HCT116 (cell line): ENCODE results near the gene PLD4. TPM values are rescaled to one million over a fixed set of nuclear protein-coding genes. Genes with fewer than 3 reads are reported as not detected.

ENCODE experiments used
- ATAC-seq: fragments of 200-7000 bp; cut with Tn5 transposase; 2 replicates; pipeline ENCODE4 v1.9.1; 2020; ENCODE audit warnings: mild to moderate bottlenecking, moderate library complexity
- BruUV-seq: library from RNA; stranded (reverse); fragments of 400-500 nt; replicated peaks from 2 replicates; lab custom pipeline; 2021; lab: Mats Ljungman, UMichigan
- CTCF ChIA-PET: fragments of 300-600 bp; sonication (Branson Sonifier 250); formaldehyde crosslinking; loops from one replicate; lab custom pipeline; 2021; ENCODE audit warnings: antibody characterized with exemption; lab: Charles Lee
- POLR2A ChIA-PET: fragments of 300-600, 350-600 bp; sonication (Branson Sonifier 250); formaldehyde crosslinking; loops from one replicate; lab custom pipeline; 2021; ENCODE audit warnings: antibody characterized with exemption; lab: Charles Lee
- RAD21 ChIA-PET, 2 experiments: fragments of 300-600 bp; sonication (Branson Sonifier 250); formaldehyde crosslinking; loops; one replicate each; lab custom pipeline; 2023; ENCODE audit warnings: low total read pairs in 2 of 2; ENCODE audit not compliant: uncharacterized antibody in 2 of 2, unreplicated experiment in 2 of 2, low non-redundant PET in 1 of 2; lab: Charles Lee
- DNase-seq: peaks from one replicate; pipeline ENCODE4 v3.0.0-alpha.2; 2010; ENCODE audit warnings: low read depth, low spot score
- H2AFZ ChIP-seq: fragments of 200-600 bp; shearing (Covaris generic), sonication (generic); 2 replicates; pipeline ENCODE4 v1.6.1; 2017; ENCODE audit warnings: low read depth, mixed run types, mixed read lengths, antibody characterized with exemption, low read length; ENCODE audit not compliant: poor library complexity, severe bottlenecking
- H3K27ac ChIP-seq: 2 replicates; pipeline ENCODE4 v1.5.1; 2012; ENCODE audit warnings: low read depth, low read length
- H3K27me3 ChIP-seq: fragments of 200-600 bp; sonication (generic); 2 replicates; pipeline ENCODE4 v1.6.1; 2016; ENCODE audit warnings: mixed run types, low read length, mixed read lengths; ENCODE audit not compliant: insufficient read depth
- H3K36me3 ChIP-seq, 2 experiments: fragments of 200-500 bp in 1 of 2; fragments of 200-600 bp in 1 of 2; sonication (Bioruptor generic) in 1 of 2; sonication (generic) in 1 of 2; 2 replicates each; pipeline versions ENCODE4 v1.5.1 to v1.6.1; 2014 to 2016; ENCODE audit warnings: low read length in 2 of 2, inconsistent platforms in 1 of 2, mixed read lengths in 1 of 2, mixed run types in 1 of 2; ENCODE audit not compliant: insufficient read depth in 2 of 2, control insufficient read depth in 1 of 2
- H3K4me1 ChIP-seq, 2 experiments: fragments of 200-600 bp in 1 of 2; sonication (generic) in 1 of 2; 2 replicates each; pipeline versions ENCODE4 v1.5.1 to v1.6.1; 2012 to 2017; ENCODE audit warnings: low read length in 2 of 2, inconsistent platforms in 1 of 2, mild to moderate bottlenecking in 1 of 2, mixed read lengths in 1 of 2, mixed run types in 1 of 2, moderate library complexity in 1 of 2; ENCODE audit not compliant: insufficient read depth in 2 of 2, control insufficient read depth in 1 of 2
- H3K4me2 ChIP-seq: fragments of 200-600 bp; sonication (generic); 2 replicates; pipeline ENCODE4 v1.6.1; 2017; ENCODE audit warnings: mixed run types, low read length, mixed read lengths
- H3K4me3 ChIP-seq, 2 experiments: fragments of 200-600 bp in 1 of 2; sonication (generic) in 1 of 2; replicated peaks in 1 of 2; 2 replicates each; pipeline ENCODE4 v1.5.1; 2011 to 2016; ENCODE audit warnings: low read length in 2 of 2, control low read depth in 1 of 2, low read depth in 1 of 2, mild to moderate bottlenecking in 1 of 2, mixed read lengths in 1 of 2, mixed run types in 1 of 2
- H3K79me2 ChIP-seq: fragments of 200-600 bp; sonication (generic); 2 replicates; pipeline ENCODE4 v1.6.1; 2017; ENCODE audit warnings: mild to moderate bottlenecking, mixed run types, low read length, moderate library complexity, mixed read lengths; ENCODE audit not compliant: insufficient read depth
- H3K9ac ChIP-seq: fragments of 200-600 bp; sonication (generic); 2 replicates; pipeline ENCODE4 v1.6.1; 2016; ENCODE audit warnings: low read length, mixed read lengths
- H3K9me2 ChIP-seq: fragments of 200-600 bp; sonication (generic), shearing (Covaris generic); 2 replicates; pipeline ENCODE4 v1.6.1; 2017; ENCODE audit warnings: mixed run types, mild to moderate bottlenecking, moderate library complexity; ENCODE audit not compliant: insufficient read depth
- H3K9me3 ChIP-seq, 2 experiments: fragments of 200-500 bp in 1 of 2; fragments of 200-600 bp in 1 of 2; sonication (Bioruptor generic) in 1 of 2; sonication (generic) in 1 of 2; 2 replicates each; pipeline ENCODE4 v1.6.1; 2014 to 2017; ENCODE audit warnings: low read length in 2 of 2, mixed read lengths in 2 of 2, inconsistent platforms in 1 of 2, low read depth in 1 of 2, mild to moderate bottlenecking in 1 of 2, mixed run types in 1 of 2, moderate library complexity in 1 of 2; ENCODE audit not compliant: control insufficient read depth in 1 of 2, insufficient read depth in 1 of 2
- H4K20me1 ChIP-seq: fragments of 200-600 bp; sonication (generic), shearing (Covaris generic); 2 replicates; pipeline ENCODE4 v1.6.1; 2017; ENCODE audit warnings: mixed run types, mild to moderate bottlenecking, moderate library complexity; ENCODE audit not compliant: insufficient read depth
- CBX3 ChIP-seq: IDR thresholded peaks from 2 replicates; pipeline ENCODE4 v1.6.1; 2012; ENCODE audit warnings: low read depth
- EGR1 ChIP-seq: IDR thresholded peaks from 2 replicates; pipeline ENCODE4 v1.6.1; 2012; ENCODE audit warnings: low read depth
- ELF1 ChIP-seq: IDR thresholded peaks from 2 replicates; pipeline ENCODE4 v1.6.1; 2012; ENCODE audit warnings: low read depth, borderline replicate concordance
- EZH2 ChIP-seq: fragments of 200-600 bp; sonication (generic); IDR thresholded peaks from 2 replicates; pipeline ENCODE4 v1.6.1; 2017; ENCODE audit warnings: antibody characterized with exemption, mixed run types
- FOSL1 ChIP-seq: IDR thresholded peaks from 2 replicates; pipeline ENCODE4 v1.6.1; 2012; ENCODE audit warnings: low read depth
- JUND ChIP-seq: IDR thresholded peaks from 2 replicates; pipeline ENCODE4 v1.6.1; 2012
- POLR2A ChIP-seq: IDR thresholded peaks from 2 replicates; pipeline ENCODE4 v1.7.0; 2011; ENCODE audit warnings: borderline replicate concordance; ENCODE audit not compliant: insufficient read depth, insufficient read length; ENCODE audit errors: extremely low read depth
- RAD21 ChIP-seq: IDR thresholded peaks from 2 replicates; pipeline ENCODE4 v1.6.1; 2012; ENCODE audit warnings: low read depth, mild to moderate bottlenecking
- SP1 ChIP-seq: IDR thresholded peaks from 2 replicates; pipeline ENCODE4 v1.6.1; 2012; ENCODE audit warnings: low read depth
- SRF ChIP-seq: IDR thresholded peaks from 2 replicates; pipeline ENCODE4 v1.6.1; 2012; ENCODE audit warnings: low read depth
- ZNF274 ChIP-seq: fragments of 200-500 bp; sonication (Bioruptor generic); IDR thresholded peaks from 2 replicates; pipeline ENCODE4 v1.6.1; 2014; ENCODE audit warnings: mild to moderate bottlenecking, low read depth, low read length, inconsistent platforms
- intact Hi-C: fragments of 100-400 bp; cut with micrococcal nuclease; formaldehyde crosslinking; loops from 2 replicates; pipeline ENCODE4 v1.10.0; 2022
- total RNA-seq: library from RNA; stranded (reverse); gene quantifications from one replicate; pipeline ENCODE4 v1.2.1, GENCODE V29; 2021; ENCODE audit not compliant: unreplicated experiment
- TF ChIP-seq, protein P1 (sequence below): IDR thresholded peaks from 2 replicates; pipeline ENCODE4 v1.6.1; 2012
- TF ChIP-seq, protein P2 (sequence below): IDR thresholded peaks from 2 replicates; pipeline ENCODE4 v1.6.1; 2012
- TF ChIP-seq, protein P3 (sequence below): IDR thresholded peaks from 2 replicates; pipeline ENCODE4 v1.6.1; 2012; ENCODE audit warnings: low read depth
- TF ChIP-seq, protein P4 (sequence below), 3 experiments: fragments of 200-600 bp in 1 of 3; sonication (generic) in 1 of 3; IDR thresholded peaks in 2 of 3; conservative IDR thresholded peaks in 1 of 3; 2 replicates each; pipeline ENCODE4 v1.5.1; 2012 to 2017; ENCODE audit warnings: low read depth in 2 of 3, low read length in 2 of 3, antibody characterized with exemption in 1 of 3, borderline replicate concordance in 1 of 3, control low read depth in 1 of 3, mild to moderate bottlenecking in 1 of 3, mixed read lengths in 1 of 3, mixed run types in 1 of 3, moderate library complexity in 1 of 3; ENCODE audit not compliant: insufficient read depth in 1 of 3

PLD4 gene
- total RNA-seq, 1 experiment from 2014 or later = 0.12 TPM

DNA sequence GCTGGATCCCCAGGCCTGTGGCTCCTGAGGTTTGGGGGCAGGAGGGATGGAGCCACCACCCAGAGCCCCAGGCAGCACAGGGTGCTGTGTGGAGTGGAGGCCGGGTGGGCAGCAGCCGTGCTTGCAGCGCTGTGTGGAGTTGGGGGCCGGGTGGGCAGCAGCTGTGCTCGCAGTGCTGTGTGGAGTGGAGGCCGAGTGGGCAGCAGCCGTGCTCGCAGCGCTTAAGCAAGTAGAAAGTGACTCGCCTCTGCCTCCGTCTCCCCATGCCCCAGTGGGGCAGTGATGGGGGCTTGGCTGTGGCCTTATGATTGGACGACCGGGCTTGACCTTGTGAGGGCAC is 49.3 kb upstream of the PLD4 start:
- Histone ChIP-seq H3K27ac (peak overlapping the region; percentile 43; the same call in 1 of the 2 replicates), H3K9me3 (no peaks in the 10 kb centered on the region), H3K4me2 (no peak overlapping the region), H3K4me1 (peaks cover 7 to 9% of the 10 kb centered on the region in 2 experiments; a peak in 3 of 4 replicates), H3K9me2 (no peaks in the 10 kb centered on the region), H3K4me3 (no peak overlapping the region), H3K9ac (no peak overlapping the region), H4K20me1 (peaks cover 6% of the 10 kb centered on the region; the same call in 1 of the 2 replicates), H3K27me3 (no peaks in the 10 kb centered on the region), H3K36me3 (peaks cover 2 to 4% of the 10 kb centered on the region in 2 experiments; a peak in 1 of 4 replicates), H3K79me2 (peaks cover 55% of the 10 kb centered on the region), H2AFZ (no peak overlapping the region)
- CTCF ChIA-PET = no interaction called here
- BruUV-seq = no TSS peak
- DNase-seq (no peak), ATAC-seq (no peak)
- RAD21 ChIA-PET = no interaction called here
- POLR2A ChIA-PET = no interaction called here
- TF ChIP-seq POLR2A = no peak
- intact Hi-C loops = no loop called here

DNA sequence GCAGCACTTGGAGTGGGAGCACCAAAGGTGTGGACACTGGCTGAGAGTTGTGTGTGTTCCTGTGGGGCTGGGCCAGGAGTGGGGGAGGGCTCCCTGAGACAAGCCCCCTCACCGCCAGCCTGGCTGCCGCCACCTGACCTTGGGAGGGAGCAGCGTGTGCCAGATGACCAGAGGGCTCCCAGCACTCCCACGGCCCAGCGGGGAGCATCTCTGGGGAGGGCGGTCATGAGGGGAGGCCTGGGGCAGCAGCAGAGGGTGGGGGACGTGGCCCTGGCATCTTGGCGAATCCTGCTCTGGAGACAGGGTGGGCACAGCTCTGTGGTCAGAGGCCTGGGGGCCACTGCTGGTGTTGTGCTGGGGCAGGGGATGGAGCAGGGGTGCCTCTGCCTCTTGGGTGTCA is 48.9 kb upstream of the PLD4 start:
- peaks cover 5 to 8% of the 10 kb centered on the region in 2 experiments; a peak in 1 of 4 replicates for H3K36me3 ChIP-seq
- TF ChIP-seq EGR1 (no peak), POLR2A (no peak), JUND (no peak), ZNF274 (no peak), SRF (no peak), SP1 (no peak), CBX3 (no peak), ELF1 (no peak), FOSL1 (no peak), RAD21 (no peak), EZH2 (no peak)
- TF ChIP-seq, protein P1, sequence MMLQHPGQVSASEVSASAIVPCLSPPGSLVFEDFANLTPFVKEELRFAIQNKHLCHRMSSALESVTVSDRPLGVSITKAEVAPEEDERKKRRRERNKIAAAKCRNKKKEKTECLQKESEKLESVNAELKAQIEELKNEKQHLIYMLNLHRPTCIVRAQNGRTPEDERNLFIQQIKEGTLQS = no peak
- TF ChIP-seq, protein P2, sequence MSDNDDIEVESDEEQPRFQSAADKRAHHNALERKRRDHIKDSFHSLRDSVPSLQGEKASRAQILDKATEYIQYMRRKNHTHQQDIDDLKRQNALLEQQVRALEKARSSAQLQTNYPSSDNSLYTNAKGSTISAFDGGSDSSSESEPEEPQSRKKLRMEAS = no peak
- TF ChIP-seq, protein P3, sequence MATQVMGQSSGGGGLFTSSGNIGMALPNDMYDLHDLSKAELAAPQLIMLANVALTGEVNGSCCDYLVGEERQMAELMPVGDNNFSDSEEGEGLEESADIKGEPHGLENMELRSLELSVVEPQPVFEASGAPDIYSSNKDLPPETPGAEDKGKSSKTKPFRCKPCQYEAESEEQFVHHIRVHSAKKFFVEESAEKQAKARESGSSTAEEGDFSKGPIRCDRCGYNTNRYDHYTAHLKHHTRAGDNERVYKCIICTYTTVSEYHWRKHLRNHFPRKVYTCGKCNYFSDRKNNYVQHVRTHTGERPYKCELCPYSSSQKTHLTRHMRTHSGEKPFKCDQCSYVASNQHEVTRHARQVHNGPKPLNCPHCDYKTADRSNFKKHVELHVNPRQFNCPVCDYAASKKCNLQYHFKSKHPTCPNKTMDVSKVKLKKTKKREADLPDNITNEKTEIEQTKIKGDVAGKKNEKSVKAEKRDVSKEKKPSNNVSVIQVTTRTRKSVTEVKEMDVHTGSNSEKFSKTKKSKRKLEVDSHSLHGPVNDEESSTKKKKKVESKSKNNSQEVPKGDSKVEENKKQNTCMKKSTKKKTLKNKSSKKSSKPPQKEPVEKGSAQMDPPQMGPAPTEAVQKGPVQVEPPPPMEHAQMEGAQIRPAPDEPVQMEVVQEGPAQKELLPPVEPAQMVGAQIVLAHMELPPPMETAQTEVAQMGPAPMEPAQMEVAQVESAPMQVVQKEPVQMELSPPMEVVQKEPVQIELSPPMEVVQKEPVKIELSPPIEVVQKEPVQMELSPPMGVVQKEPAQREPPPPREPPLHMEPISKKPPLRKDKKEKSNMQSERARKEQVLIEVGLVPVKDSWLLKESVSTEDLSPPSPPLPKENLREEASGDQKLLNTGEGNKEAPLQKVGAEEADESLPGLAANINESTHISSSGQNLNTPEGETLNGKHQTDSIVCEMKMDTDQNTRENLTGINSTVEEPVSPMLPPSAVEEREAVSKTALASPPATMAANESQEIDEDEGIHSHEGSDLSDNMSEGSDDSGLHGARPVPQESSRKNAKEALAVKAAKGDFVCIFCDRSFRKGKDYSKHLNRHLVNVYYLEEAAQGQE = no peak
- TF ChIP-seq, protein P4, sequence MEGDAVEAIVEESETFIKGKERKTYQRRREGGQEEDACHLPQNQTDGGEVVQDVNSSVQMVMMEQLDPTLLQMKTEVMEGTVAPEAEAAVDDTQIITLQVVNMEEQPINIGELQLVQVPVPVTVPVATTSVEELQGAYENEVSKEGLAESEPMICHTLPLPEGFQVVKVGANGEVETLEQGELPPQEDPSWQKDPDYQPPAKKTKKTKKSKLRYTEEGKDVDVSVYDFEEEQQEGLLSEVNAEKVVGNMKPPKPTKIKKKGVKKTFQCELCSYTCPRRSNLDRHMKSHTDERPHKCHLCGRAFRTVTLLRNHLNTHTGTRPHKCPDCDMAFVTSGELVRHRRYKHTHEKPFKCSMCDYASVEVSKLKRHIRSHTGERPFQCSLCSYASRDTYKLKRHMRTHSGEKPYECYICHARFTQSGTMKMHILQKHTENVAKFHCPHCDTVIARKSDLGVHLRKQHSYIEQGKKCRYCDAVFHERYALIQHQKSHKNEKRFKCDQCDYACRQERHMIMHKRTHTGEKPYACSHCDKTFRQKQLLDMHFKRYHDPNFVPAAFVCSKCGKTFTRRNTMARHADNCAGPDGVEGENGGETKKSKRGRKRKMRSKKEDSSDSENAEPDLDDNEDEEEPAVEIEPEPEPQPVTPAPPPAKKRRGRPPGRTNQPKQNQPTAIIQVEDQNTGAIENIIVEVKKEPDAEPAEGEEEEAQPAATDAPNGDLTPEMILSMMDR (IDR thresholded peaks at IDR 0.05 in 2 of 3, conservative IDR thresholded peaks at IDR 0.05 in 1 of 3; ENCODE audit: borderline replicate concordance in 1 of 3, insufficient read depth in 1 of 3, low read depth in 2 of 3, low read length in 2 of 3) = no peak
- BruUV-seq = no TSS peak
- H3K27ac ChIP-seq = peak overlapping the region; percentile 43; the same call in 1 of the 2 replicates
- DNase-seq = no peak
- intact Hi-C loops = no loop called here
- no peak for ATAC-seq
- H3K4me2 ChIP-seq = 0 out of 2 replicates have a peak overlapping the region, but pooled peaks have one; percentile 8
- H4K20me1 ChIP-seq = peaks cover 6% of the 10 kb centered on the region; the same call in 1 of the 2 replicates
- peaks cover 51% of the 10 kb centered on the region for H3K79me2 ChIP-seq
- ChIA-PET RAD21 (interaction anchor here (0.6 to 1.1 kb wide), 2 partner anchors 75 to 107 kb away, joined by 3 to 5 read pairs; no protein-coding TSS in a partner anchor), CTCF (interaction anchor here (0.9 to 1.2 kb wide), 3 partner anchors 49 to 169 kb away, joined by 3 to 4 read pairs (median 3); no protein-coding TSS in a partner anchor), POLR2A (no interaction called here)
- no peaks in the 10 kb centered on the region for H3K9me2 ChIP-seq
- H3K9me3 ChIP-seq = no peaks in the 10 kb centered on the region
- H3K4me3 ChIP-seq = no peak overlapping the region
- no peaks in the 10 kb centered on the region for H3K27me3 ChIP-seq
- no peak overlapping the region for H2AFZ ChIP-seq
- no peak overlapping the region for H3K9ac ChIP-seq
- peaks cover 7 to 9% of the 10 kb centered on the region in 2 experiments; a peak in 3 of 4 replicates for H3K4me1 ChIP-seq
